C1 segment of cervical spinal cord (tissue), 14 donors: Measurements from ENCODE around the gene FIBCD1.

Experiments used
- DNase-seq, 14 donors: peaks; one replicate each; lab custom pipeline; 2025; lab: John Stamatoyannopoulos, UW

Gene FIBCD1

GRCh38 chr9:130936285-130937117, 2.5 kb downstream of the FIBCD1 start:
- DNase-seq = peak in 7 of 14 donors; percentile 5 to 76 (median 14)

- DNase-seq = no peak
Observed at GRCh38 chr9:130935648-130936271, 3.3 kb downstream of the FIBCD1 start.

- DNase-seq = no peak
Observed at GRCh38 chr9:130934702-130935647, 4.1 kb downstream of the FIBCD1 start.

- no peak for DNase-seq
Observed at GRCh38 chr9:130934246-130934645, 4.8 kb downstream of the FIBCD1 start.

- no peak for DNase-seq
Observed at GRCh38 chr9:130933114-130934046, 5.7 kb downstream of the FIBCD1 start.

GRCh38 chr9:130932255-130933079, 6.6 kb downstream of the FIBCD1 start:
- DNase-seq = no peak

- DNase-seq = no peak
Observed at GRCh38 chr9:130931508-130932254, 7.4 kb downstream of the FIBCD1 start.

- DNase-seq = no peak
Observed at GRCh38 chr9:130930804-130931349, 8.2 kb downstream of the FIBCD1 start.

- DNase-seq = no peak
Observed at GRCh38 chr9:130930132-130930803, 8.8 kb downstream of the FIBCD1 start.

GRCh38 chr9:130929571-130930038, 9.4 kb downstream of the FIBCD1 start:
- DNase-seq = no peak

GRCh38 chr9:130927995-130928900, 10.8 kb downstream of the FIBCD1 start:
- DNase-seq = peak in 1 of 14 donors; percentile 47

GRCh38 chr9:130927338-130927737, 11.7 kb downstream of the FIBCD1 start:
- no peak for DNase-seq

- DNase-seq = no peak
Observed at GRCh38 chr9:130925050-130925678, 13.9 kb downstream of the FIBCD1 start.

GRCh38 chr9:130924448-130924788, 14.6 kb downstream of the FIBCD1 start:
- DNase-seq = no peak

GRCh38 chr9:130923611-130924447, 15.2 kb downstream of the FIBCD1 start:
- no peak for DNase-seq
